ENCODE data around the gene SLC24A3.

Gene SLC24A3

DNA sequence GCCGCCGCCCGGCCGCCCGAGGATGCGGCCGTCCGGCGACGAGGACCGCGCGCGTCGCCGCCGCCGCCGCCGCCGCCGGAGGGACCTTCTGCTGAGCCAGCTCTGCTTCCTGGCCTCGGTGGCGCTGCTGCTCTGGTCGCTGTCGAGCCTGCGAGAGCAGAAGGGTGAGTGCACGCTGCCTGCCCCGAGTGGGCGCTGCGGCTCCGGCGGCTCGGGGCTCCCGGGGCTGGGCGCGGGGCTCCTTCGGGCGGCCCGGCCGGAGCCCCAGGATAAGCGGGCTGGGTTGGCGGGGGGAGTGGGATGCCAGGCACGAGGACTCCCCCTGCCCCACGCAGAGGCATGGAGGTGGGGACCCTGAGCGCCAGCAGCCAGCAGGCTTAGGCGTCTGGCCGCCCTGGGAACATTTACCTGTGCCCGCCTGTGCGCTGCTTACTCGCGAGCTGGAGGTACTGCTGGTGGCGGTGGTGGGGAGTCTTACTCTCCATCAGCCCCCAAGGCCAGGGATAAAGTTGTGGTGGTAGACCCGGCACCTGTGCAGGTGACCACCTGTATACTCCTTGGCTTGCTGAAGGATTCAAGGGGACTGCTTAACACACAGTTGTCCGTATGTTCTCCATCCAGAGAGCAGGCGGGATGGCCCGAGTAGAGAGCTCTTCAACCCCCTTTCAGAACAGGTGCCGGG lies 520 bp downstream of the SLC24A3 start:
- no peak for TF ChIP-seq JUND (IDR thresholded peaks at IDR 0.05; ENCODE audit: low read depth)
- in situ Hi-C loops (cut with HindIII; ENCODE audit: low pct_unique_long_range_greater_than_20kb, low sequenced_read_pairs), result no loop called here
- peak; percentile 69 to 88 for DNase-seq (ENCODE audit: low read depth in 1 of 2, low spot score in 1 of 2)

DNA sequence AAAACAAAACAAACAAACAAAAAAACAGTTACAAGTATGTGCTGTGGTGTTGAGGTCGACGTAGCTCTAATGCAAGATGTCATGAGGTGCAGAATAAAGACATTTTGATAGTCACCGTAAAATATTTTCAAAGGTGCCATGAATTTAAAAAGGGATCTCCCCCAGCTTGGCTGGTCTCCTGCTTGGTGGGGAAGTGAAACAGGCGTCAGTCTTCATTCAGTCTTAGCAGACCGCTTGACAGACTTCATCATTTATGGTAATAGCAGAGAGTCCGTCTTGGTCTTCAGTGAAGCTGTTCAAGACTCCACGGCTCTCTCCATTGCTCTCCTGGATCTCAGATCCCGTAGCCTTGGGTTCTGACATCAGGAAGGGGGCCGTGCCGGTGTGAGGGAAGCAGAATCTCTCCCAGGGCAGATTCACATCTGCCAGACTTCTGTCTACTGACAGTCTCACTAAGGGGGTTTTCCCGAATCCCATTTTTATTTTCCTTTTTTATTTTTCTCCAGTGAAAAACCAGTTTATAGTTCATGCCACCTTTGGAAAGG lies 1.6 kb downstream of the SLC24A3 start:
- no peak for TF ChIP-seq JUND (IDR thresholded peaks at IDR 0.05; ENCODE audit: low read depth)
- peak in 1 of 2 experiments; percentile 32 for DNase-seq (ENCODE audit: low read depth in 1 of 2, low spot score in 1 of 2)
- in situ Hi-C loops (cut with HindIII; ENCODE audit: low pct_unique_long_range_greater_than_20kb, low sequenced_read_pairs), result no loop called here

DNA sequence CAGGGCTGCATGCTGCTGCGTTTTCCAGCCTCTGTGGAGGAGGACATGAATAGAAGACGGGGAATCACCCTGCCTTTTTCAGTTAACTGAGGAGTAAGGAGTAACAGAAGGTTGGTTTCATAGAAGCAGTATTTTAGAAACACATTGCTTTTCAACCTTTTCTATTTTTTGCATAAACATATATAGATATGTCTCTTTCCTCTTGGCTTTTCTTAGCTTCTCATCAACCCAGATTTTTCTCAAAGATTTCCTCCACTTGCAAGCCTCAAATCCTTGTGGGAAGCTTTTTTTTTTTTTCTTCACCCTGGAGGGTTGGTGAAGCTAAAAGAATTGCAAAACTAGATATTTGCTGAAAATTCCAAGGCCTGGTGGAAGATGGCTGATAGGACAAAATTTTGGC lies 6.0 kb downstream of the SLC24A3 start:
- in situ Hi-C loops (cut with HindIII; ENCODE audit: low pct_unique_long_range_greater_than_20kb, low sequenced_read_pairs), result no loop called here
- no peak for DNase-seq (ENCODE audit: low read depth in 1 of 2, low spot score in 1 of 2)
- TF ChIP-seq JUND (IDR thresholded peaks at IDR 0.05; ENCODE audit: low read depth), result no peak

DNA sequence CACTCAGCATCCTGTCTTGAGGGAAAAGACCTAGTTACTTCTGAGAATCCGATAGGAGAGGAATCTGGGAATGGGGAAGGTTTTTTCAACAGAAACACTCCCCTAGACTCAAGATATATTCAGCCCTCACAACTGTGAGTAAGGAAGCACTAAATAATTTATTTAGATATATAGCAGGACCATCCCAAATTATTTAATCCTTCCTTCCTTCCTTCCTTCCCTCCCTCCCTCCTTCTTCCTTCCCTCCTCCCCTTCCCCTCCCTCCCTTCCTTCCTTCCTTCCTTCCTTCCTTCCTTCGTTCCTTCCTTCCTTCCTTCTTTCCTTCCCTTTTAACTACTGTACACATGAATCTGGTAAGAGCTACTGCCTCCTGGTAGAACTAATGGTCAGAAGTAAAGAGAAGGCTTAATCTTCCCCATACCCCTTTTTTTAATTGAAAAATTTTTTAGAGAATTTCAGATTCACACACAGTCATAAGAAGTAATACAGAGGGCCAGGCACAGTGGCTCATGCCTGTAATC lies 10.1 kb downstream of the SLC24A3 start:
- no peak for TF ChIP-seq JUND (IDR thresholded peaks at IDR 0.05; ENCODE audit: low read depth)
- in situ Hi-C loops (cut with HindIII; ENCODE audit: low pct_unique_long_range_greater_than_20kb, low sequenced_read_pairs), result no loop called here
- no peak for DNase-seq (ENCODE audit: low read depth in 1 of 2, low spot score in 1 of 2)

DNA sequence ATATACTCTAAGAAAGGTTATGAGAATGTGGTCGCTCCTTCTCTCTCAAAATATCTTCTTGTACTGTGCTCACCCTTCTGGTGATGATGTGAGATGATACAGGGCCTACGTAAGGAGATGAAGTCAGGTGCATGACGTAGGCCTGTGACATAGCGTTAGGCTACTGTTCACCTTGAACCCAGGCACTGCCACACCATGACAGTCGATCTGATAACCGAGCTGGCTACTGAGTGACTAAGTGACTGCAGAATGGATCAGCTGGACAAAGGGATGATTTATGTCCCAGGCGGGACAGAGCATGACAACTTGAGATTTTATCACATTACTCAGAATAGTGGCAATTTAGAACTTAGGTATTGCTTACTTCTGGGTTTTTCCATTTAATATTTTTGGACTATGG lies 11.2 kb downstream of the SLC24A3 start:
- DNase-seq (ENCODE audit: low read depth in 1 of 2, low spot score in 1 of 2), result peak in 1 of 2 experiments; percentile 41
- TF ChIP-seq JUND (IDR thresholded peaks at IDR 0.05; ENCODE audit: low read depth), result no peak
- in situ Hi-C loops (cut with HindIII; ENCODE audit: low pct_unique_long_range_greater_than_20kb, low sequenced_read_pairs), result no loop called here

DNA sequence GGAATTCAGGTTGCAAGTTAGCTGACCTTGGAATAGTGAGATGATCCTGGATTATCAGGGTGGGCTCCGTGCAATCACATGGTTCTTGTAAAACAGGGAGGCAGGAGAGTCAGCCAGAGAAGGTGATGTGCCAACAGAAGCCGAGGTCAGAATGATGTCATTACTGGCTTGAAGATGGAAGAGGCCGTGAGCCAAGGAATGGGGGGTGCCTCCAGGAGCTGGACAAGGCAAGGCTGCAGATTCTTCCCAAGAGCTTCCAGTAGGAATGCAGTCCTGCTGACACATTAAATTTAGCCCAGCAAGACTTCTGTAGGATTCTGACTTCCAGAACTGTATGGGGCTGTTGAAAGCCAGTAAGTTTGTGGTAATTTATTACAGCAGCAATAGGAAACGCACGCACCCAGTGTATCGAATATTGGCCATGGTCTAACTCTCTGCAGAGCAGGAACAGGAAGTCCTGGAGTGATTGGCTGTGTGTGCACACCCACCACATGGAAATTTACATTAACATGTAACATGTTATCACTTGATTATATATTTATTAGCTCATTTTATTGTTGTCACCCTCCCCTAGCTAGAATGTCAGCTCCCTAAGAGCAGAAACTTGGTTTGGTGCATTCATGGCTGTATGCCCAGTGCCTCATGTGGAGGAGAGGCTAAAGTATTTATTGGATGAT lies 19.1 kb downstream of the SLC24A3 start:
- no peak for DNase-seq (ENCODE audit: low read depth in 1 of 2, low spot score in 1 of 2)
- no peak for TF ChIP-seq JUND (IDR thresholded peaks at IDR 0.05; ENCODE audit: low read depth)
- in situ Hi-C loops (cut with HindIII; ENCODE audit: low pct_unique_long_range_greater_than_20kb, low sequenced_read_pairs), result no loop called here

DNA sequence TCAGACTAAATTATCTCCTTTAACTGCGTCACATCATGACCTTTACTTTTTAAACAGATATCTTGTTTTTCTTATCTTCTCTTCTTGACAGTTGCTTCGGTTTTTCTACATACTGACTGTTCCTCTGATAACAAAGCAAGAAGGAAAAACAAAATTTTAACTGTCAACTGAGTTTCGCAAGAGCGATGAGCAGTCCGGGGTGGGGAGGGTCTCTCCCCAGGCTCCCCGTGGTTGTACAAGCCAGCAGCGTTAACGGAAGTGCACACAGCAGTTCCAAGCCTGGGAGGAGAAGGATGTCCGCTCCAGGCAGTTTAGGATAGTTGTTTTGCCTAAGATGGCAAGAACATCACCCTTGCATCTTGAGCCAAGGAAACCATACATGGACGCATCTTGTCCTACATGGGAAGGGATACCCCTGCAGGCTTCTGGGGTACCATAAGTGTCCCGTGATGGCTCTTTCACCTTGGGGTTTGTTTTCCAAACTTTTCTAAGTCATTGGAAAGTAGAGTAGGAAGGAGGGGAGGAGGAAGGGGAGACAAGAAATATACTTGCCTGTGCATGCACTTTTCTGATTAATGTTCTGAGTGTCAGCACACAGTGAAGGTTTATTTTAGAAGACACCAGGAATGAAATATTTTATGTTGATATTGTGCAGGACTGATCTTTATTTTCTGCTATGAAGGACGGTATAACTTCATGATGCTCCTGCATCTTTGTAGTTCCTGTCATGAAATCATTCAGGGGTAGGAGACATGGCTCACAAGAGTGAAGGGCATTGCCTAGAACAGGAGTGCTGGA lies 20.8 kb downstream of the SLC24A3 start:
- no peak for TF ChIP-seq JUND (IDR thresholded peaks at IDR 0.05; ENCODE audit: low read depth)
- no peak for DNase-seq (ENCODE audit: low read depth in 1 of 2, low spot score in 1 of 2)
- in situ Hi-C loops (cut with HindIII; ENCODE audit: low pct_unique_long_range_greater_than_20kb, low sequenced_read_pairs), result no loop called here

DNA sequence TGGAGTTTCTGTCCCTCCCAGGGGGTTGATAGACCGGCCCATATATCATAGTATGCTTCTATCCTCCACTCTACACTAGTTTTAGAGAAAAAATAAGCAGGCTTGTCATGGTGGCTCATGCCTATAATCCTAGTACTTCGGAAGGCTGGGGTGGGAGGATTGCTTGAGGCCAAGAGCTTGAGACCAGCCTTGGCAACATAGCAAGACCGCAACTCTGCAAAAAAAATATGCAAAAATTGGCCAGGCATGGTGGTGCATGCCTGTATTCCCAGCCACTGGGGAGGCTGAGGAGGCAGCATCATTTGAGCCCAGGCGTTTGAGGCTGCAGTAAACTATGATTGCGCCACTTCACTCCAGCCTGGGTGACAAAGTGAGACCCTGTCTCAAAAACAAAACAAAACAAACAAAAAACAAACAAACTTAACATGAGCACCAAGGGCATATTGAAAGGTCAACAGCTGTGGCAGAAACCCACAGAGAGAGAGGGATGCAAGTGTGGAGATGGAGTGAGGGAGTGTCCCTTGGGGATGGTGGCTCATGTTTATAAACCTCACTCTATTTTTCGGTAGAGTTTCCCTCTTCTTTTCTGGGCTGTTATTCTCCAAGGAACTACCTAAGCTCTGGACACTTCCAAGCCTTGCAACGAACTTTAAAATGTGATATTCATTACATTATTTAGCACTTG lies 24.1 kb downstream of the SLC24A3 start:
- in situ Hi-C loops (cut with HindIII; ENCODE audit: low pct_unique_long_range_greater_than_20kb, low sequenced_read_pairs), result no loop called here
- TF ChIP-seq JUND (IDR thresholded peaks at IDR 0.05; ENCODE audit: low read depth), result no peak
- no peak for DNase-seq (ENCODE audit: low read depth in 1 of 2, low spot score in 1 of 2)

DNA sequence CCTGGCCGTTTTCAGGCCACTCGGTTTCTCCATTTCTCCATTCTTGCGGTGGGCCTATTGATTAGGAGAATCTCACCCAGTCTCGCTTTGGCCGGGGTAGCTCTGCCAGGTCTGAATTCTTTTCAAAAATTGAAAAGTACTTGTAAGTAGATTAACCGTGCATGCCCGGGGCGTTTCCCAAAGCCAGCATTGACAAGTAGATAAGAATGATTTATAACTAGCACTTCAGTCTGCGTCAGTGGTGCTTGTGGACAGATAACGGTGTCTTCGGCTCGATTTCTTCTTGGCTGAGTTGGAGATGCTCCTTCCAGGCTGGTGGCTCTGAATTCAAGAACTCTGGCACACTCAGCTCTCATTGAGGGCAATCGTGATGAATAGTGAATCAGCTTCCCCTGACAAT lies 29.0 kb downstream of the SLC24A3 start:
- in situ Hi-C loops (cut with HindIII; ENCODE audit: low pct_unique_long_range_greater_than_20kb, low sequenced_read_pairs), result no loop called here
- no peak for DNase-seq (ENCODE audit: low read depth in 1 of 2, low spot score in 1 of 2)
- no peak for TF ChIP-seq JUND (IDR thresholded peaks at IDR 0.05; ENCODE audit: low read depth)

DNA sequence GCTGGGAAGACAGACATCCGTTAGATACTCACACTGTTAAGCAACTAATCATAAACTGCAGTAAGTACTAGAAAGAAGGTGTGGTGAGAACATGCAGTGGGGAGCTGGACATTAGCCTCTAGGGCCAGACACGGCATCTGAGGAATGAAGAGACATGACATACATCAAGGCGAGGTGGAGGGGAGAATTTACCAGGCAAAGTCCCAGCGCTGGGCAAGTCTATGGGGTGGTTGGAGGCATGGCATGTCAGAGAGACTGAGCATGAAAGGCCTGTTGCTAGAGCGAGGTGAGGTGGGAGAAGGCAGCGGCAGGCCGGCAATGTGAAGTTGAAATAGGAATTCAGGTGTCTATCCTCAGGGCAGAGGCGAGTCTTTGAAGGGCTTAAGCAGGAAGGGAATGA lies 31.8 kb downstream of the SLC24A3 start:
- in situ Hi-C loops (cut with HindIII; ENCODE audit: low pct_unique_long_range_greater_than_20kb, low sequenced_read_pairs), result no loop called here
- DNase-seq (ENCODE audit: low read depth in 1 of 2, low spot score in 1 of 2), result no peak

DNA sequence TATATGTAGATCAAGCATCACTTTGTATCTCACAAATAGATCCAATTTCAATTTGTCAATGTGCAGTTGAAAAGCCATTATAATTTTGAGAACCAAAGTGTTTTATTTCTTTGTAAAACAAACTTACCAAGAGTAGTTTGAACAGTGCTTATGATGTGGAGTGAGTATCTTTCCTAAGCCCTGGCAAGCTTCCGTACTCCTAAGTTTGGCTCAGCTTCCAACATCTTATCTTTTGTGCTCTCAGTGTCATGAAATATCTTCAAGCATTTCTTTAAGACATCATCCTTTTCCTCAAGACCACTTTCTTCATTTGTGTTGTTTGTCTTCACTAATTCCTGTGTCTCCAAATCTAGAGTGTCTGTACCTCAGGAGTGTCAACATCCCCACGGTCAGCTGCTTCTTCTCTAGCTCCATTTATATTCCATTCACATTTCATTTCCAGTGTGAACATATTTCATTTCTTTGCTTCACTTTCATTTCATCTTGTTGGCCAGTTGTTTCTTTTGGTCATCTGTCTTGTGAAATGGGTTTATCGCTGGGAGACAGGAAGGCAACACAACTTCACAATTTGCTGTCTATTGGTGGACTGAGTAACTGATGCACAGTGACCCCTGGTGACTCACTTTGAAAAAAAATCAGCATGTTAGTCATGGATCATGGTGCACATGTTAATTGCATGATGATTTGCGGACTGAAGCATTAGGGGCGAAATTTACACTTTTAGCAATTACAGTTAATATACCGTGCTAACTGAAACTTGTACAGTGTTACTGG lies 36.9 kb downstream of the SLC24A3 start:
- in situ Hi-C loops (cut with HindIII; ENCODE audit: low pct_unique_long_range_greater_than_20kb, low sequenced_read_pairs), result no loop called here
- TF ChIP-seq JUND (IDR thresholded peaks at IDR 0.05; ENCODE audit: low read depth), result no peak
- peak in 1 of 2 experiments; percentile 28 for DNase-seq (ENCODE audit: low read depth in 1 of 2, low spot score in 1 of 2)

More for the DNA sequence above, 31.8 kb downstream of the SLC24A3 start:
- TF ChIP-seq JUND (IDR thresholded peaks at IDR 0.05; ENCODE audit: low read depth), result no peak
